Measurements from ENCODE around the gene ANGPT4. TPM values are rescaled to one million over a fixed set of nuclear protein-coding genes. Genes with fewer than 3 reads are reported as not detected.

The ANGPT4 gene
- total RNA-seq, 1 experiment from 2014 or later: not detected

- POLR2A ChIA-PET: no interaction called here
- no peak for DNase-seq (ENCODE audit: low read depth, low spot score)
- ATAC-seq: no peak
- Histone ChIP-seq H3K36me3 (ENCODE audit: control insufficient read depth, insufficient read depth, low read length) (no peaks in the 10 kb centered on the region), H3K27ac (ENCODE audit: low read length) (no peak overlapping the region), H3K4me1 (ENCODE audit: control insufficient read depth, insufficient read depth, low read length) (no peaks in the 10 kb centered on the region; the same call in 1 of the 2 replicates), H3K4me3 (ENCODE audit: low read depth in 2 of 2, low read length in 2 of 2) (no peak overlapping the region), H3K27me3 (ENCODE audit: control insufficient read depth, insufficient read depth, low read length) (0 out of 2 replicates have a peak, but pooled peaks cover 9% of the 10 kb centered on the region), H3K9me3 (ENCODE audit: control insufficient read depth, insufficient read depth, low read depth, low read length) (no peaks in the 10 kb centered on the region)
- CTCF ChIA-PET: interaction anchor here (0.7 to 5.3 kb wide), 3 partner anchors 121 to 230 kb away, joined by 3 to 50 read pairs (median 4); no protein-coding TSS in a partner anchor
- intact Hi-C loops (cut with micrococcal nuclease; ENCODE audit: unreplicated experiment) (loop anchor here (5.0 kb wide), 1 partner anchor 152 kb away; no protein-coding TSS in a partner anchor), in situ Hi-C loops (cut with HindIII; ENCODE audit: low pct_unique_long_range_greater_than_20kb, low sequenced_read_pairs) (no loop called here)
- BruUV-seq (replicated peaks): no TSS peak
- TF ChIP-seq CTCF (IDR thresholded peaks at IDR 0.05): no peak
- TF ChIP-seq SIN3A (IDR thresholded peaks at IDR 0.05; ENCODE audit: borderline replicate concordance, insufficient read depth, low read depth, low read length): no peak
- TF ChIP-seq TCF7L2 (IDR thresholded peaks at IDR 0.05; ENCODE audit: low read depth, low read length): no peak
- no peak for TF ChIP-seq POLR2AphosphoS5 (IDR thresholded peaks at IDR 0.05; ENCODE audit: low read depth, low read length)
- TF ChIP-seq, protein P1, sequence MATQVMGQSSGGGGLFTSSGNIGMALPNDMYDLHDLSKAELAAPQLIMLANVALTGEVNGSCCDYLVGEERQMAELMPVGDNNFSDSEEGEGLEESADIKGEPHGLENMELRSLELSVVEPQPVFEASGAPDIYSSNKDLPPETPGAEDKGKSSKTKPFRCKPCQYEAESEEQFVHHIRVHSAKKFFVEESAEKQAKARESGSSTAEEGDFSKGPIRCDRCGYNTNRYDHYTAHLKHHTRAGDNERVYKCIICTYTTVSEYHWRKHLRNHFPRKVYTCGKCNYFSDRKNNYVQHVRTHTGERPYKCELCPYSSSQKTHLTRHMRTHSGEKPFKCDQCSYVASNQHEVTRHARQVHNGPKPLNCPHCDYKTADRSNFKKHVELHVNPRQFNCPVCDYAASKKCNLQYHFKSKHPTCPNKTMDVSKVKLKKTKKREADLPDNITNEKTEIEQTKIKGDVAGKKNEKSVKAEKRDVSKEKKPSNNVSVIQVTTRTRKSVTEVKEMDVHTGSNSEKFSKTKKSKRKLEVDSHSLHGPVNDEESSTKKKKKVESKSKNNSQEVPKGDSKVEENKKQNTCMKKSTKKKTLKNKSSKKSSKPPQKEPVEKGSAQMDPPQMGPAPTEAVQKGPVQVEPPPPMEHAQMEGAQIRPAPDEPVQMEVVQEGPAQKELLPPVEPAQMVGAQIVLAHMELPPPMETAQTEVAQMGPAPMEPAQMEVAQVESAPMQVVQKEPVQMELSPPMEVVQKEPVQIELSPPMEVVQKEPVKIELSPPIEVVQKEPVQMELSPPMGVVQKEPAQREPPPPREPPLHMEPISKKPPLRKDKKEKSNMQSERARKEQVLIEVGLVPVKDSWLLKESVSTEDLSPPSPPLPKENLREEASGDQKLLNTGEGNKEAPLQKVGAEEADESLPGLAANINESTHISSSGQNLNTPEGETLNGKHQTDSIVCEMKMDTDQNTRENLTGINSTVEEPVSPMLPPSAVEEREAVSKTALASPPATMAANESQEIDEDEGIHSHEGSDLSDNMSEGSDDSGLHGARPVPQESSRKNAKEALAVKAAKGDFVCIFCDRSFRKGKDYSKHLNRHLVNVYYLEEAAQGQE (IDR thresholded peaks at IDR 0.05; ENCODE audit: insufficient read depth in 1 of 2, low read depth in 2 of 2, low read length in 1 of 2): no peak
These were observed 39.0 kb upstream of the ANGPT4 start for GRCh38 chr20:955111-955510.

- intact Hi-C loops (cut with micrococcal nuclease; ENCODE audit: unreplicated experiment): no loop called here
These were observed 37.6 kb upstream of the ANGPT4 start for GRCh38 chr20:953742-954141.

More at GRCh38 chr20:953742-954141, 37.6 kb upstream of the ANGPT4 start:
- in situ Hi-C loops (cut with HindIII; ENCODE audit: low pct_unique_long_range_greater_than_20kb, low sequenced_read_pairs): no loop called here
- no peak overlapping the region for H3K27ac ChIP-seq (ENCODE audit: low read length)
- BruUV-seq (replicated peaks): no TSS peak
- CTCF ChIA-PET: no interaction called here
- peak; percentile 69 for TF ChIP-seq CTCF (IDR thresholded peaks at IDR 0.05)
- TF ChIP-seq TCF7L2 (IDR thresholded peaks at IDR 0.05; ENCODE audit: low read depth, low read length): no peak
- TF ChIP-seq POLR2AphosphoS5 (IDR thresholded peaks at IDR 0.05; ENCODE audit: low read depth, low read length): no peak
- no peaks in the 10 kb centered on the region for H3K4me1 ChIP-seq (ENCODE audit: control insufficient read depth, insufficient read depth, low read length)
- H3K36me3 ChIP-seq (ENCODE audit: control insufficient read depth, insufficient read depth, low read length): no peaks in the 10 kb centered on the region
- POLR2A ChIA-PET: no interaction called here
- ATAC-seq (no peak), DNase-seq (ENCODE audit: low read depth, low spot score) (no peak)
- peaks cover 9% of the 10 kb centered on the region for H3K27me3 ChIP-seq (ENCODE audit: control insufficient read depth, insufficient read depth, low read length)
- no peaks in the 10 kb centered on the region for H3K9me3 ChIP-seq (ENCODE audit: control insufficient read depth, insufficient read depth, low read depth, low read length)
- H3K4me3 ChIP-seq (ENCODE audit: low read depth in 2 of 2, low read length in 2 of 2): no peak overlapping the region
